SK-N-MC (cell line): ENCODE results near the gene CAMSAP3.
A peak's percentile ranks its signal among the peaks of the same experiment; 100 is the strongest.

ENCODE experiments used
- DNase-seq: peaks from one replicate; pipeline ENCODE4 v3.0.0-alpha.2; 2011; ENCODE audit warnings: low read depth, low spot score
- H3K27ac ChIP-seq: fragments of 200-600 bp; sonication (generic); 2 replicates; pipeline ENCODE4 v1.5.1; 2016; ENCODE audit warnings: mixed run types
- H3K36me3 ChIP-seq: fragments of 200-600 bp; sonication (generic); 2 replicates; pipeline ENCODE4 v1.6.1; 2017; ENCODE audit warnings: antibody characterized with exemption, low read length, mixed read lengths; ENCODE audit not compliant: insufficient read depth
- H3K4me3 ChIP-seq: fragments of 200-600 bp; sonication (generic); 2 replicates; pipeline ENCODE4 v1.5.1; 2016
- H3K9ac ChIP-seq: fragments of 200-600 bp; sonication (generic); 2 replicates; pipeline ENCODE4 v1.8.0; 2017; ENCODE audit warnings: mixed run types, mixed read lengths; ENCODE audit not compliant: insufficient read length
- H3K9me3 ChIP-seq: fragments of 200-600 bp; sonication (generic); 2 replicates; pipeline ENCODE4 v1.6.1; 2017; ENCODE audit warnings: low read depth, mild to moderate bottlenecking, antibody characterized with exemption, low read length, moderate library complexity, mixed read lengths
- EZH2 ChIP-seq: fragments of 200-600 bp; sonication (generic); IDR thresholded peaks from one replicate; pipeline ENCODE4 v1.6.1; 2017; ENCODE audit warnings: antibody characterized with exemption
- FOXP2 ChIP-seq: optimal IDR thresholded peaks from 2 replicates; pipeline ENCODE3; 2011; ENCODE audit warnings: mild to moderate bottlenecking, moderate library complexity; ENCODE audit not compliant: insufficient read depth; ENCODE audit errors: extremely low read length, control extremely low read depth
- POLR2AphosphoS5 ChIP-seq: IDR thresholded peaks from 2 replicates; pipeline ENCODE4 v1.6.1; 2012; ENCODE audit warnings: mild to moderate bottlenecking, low read depth, low read length, borderline replicate concordance

Gene CAMSAP3, protein sequence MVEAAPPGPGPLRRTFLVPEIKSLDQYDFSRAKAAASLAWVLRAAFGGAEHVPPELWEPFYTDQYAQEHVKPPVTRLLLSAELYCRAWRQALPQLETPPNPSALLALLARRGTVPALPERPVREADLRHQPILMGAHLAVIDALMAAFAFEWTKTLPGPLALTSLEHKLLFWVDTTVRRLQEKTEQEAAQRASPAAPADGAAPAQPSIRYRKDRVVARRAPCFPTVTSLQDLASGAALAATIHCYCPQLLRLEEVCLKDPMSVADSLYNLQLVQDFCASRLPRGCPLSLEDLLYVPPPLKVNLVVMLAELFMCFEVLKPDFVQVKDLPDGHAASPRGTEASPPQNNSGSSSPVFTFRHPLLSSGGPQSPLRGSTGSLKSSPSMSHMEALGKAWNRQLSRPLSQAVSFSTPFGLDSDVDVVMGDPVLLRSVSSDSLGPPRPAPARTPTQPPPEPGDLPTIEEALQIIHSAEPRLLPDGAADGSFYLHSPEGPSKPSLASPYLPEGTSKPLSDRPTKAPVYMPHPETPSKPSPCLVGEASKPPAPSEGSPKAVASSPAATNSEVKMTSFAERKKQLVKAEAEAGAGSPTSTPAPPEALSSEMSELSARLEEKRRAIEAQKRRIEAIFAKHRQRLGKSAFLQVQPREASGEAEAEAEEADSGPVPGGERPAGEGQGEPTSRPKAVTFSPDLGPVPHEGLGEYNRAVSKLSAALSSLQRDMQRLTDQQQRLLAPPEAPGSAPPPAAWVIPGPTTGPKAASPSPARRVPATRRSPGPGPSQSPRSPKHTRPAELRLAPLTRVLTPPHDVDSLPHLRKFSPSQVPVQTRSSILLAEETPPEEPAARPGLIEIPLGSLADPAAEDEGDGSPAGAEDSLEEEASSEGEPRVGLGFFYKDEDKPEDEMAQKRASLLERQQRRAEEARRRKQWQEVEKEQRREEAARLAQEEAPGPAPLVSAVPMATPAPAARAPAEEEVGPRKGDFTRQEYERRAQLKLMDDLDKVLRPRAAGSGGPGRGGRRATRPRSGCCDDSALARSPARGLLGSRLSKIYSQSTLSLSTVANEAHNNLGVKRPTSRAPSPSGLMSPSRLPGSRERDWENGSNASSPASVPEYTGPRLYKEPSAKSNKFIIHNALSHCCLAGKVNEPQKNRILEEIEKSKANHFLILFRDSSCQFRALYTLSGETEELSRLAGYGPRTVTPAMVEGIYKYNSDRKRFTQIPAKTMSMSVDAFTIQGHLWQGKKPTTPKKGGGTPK

GRCh38 chr19:7595466-7596133, at the start of gene CAMSAP3:
TSS of gene CAMSAP3 (plus strand) at chr19:7595863. CDS start at chr19:7596003, 140 bp downstream.
- Histone ChIP-seq H3K9ac (peak within 1 kb of the TSS; percentile 85), H3K9me3 (no peaks in the 10 kb centered on the region), H3K27ac (peak within 1 kb of the TSS; percentile 59; the same call in 1 of the 2 replicates), H3K4me3 (peak within 1 kb of the TSS; percentile 87), H3K36me3 (no peaks in the 10 kb centered on the region)
- peak; percentile 88 for DNase-seq
- TF ChIP-seq POLR2AphosphoS5 (no peak), FOXP2 (peak; percentile 60), EZH2 (no peak)

GRCh38 chr19:7545904-7546303, 49.8 kb upstream of the CAMSAP3 start:
- Histone ChIP-seq H3K4me3 (no peak overlapping the region), H3K9me3 (no peaks in the 10 kb centered on the region), H3K36me3 (no peaks in the 10 kb centered on the region), H3K27ac (no peak overlapping the region), H3K9ac (no peak overlapping the region)
- TF ChIP-seq POLR2AphosphoS5 = no peak
- no peak for TF ChIP-seq FOXP2
- no peak for TF ChIP-seq EZH2
- no peak for DNase-seq

- no peak for TF ChIP-seq FOXP2
- no peak for DNase-seq
- Histone ChIP-seq H3K4me3 (no peak overlapping the region), H3K9me3 (no peaks in the 10 kb centered on the region), H3K9ac (no peak overlapping the region), H3K36me3 (no peaks in the 10 kb centered on the region), H3K27ac (no peak overlapping the region)
Measured at GRCh38 chr19:7547159-7547558, 48.5 kb upstream of the CAMSAP3 start.

GRCh38 chr19:7549429-7550148, 46.1 kb upstream of the CAMSAP3 start:
- Histone ChIP-seq H3K4me3 (no peak overlapping the region), H3K9ac (no peak overlapping the region), H3K36me3 (no peaks in the 10 kb centered on the region), H3K27ac (no peak overlapping the region), H3K9me3 (no peaks in the 10 kb centered on the region)
- no peak for TF ChIP-seq FOXP2
- TF ChIP-seq POLR2AphosphoS5 = no peak
- no peak for TF ChIP-seq EZH2
- no peak for DNase-seq

DNA sequence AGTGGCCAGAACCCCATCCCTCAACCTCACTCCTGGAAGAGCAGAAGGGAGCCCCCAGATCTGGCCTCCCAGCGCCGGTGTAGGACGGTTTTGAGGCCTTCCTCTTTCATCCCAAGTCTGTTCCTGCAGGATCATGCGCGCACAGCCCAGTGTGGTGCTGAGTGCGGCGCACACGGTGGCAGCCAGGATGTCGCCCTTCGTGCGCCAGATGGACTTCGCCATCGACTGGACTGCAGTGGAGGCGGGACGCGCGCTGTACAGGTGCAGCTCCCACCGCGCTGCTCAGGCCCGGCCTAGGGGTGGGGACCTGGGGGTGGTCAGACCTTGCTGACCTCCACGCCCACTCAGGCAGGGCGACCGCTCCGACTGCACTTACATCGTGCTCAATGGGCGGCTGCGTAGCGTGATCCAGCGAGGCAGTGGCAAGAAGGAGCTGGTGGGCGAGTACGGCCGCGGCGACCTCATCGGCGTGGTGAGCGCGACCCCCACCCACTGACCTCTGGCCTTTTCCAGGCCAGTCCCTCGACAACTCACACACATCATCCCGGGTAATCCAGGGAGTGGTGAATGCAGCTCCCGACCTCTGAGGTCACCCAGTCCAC, 45.4 kb upstream of the CAMSAP3 start:
- Histone ChIP-seq H3K27ac (no peak overlapping the region), H3K4me3 (no peak overlapping the region), H3K9me3 (no peaks in the 10 kb centered on the region), H3K9ac (no peak overlapping the region), H3K36me3 (no peaks in the 10 kb centered on the region)
- no peak for TF ChIP-seq FOXP2
- TF ChIP-seq POLR2AphosphoS5 = no peak
- TF ChIP-seq EZH2 = no peak
- DNase-seq = no peak

DNA sequence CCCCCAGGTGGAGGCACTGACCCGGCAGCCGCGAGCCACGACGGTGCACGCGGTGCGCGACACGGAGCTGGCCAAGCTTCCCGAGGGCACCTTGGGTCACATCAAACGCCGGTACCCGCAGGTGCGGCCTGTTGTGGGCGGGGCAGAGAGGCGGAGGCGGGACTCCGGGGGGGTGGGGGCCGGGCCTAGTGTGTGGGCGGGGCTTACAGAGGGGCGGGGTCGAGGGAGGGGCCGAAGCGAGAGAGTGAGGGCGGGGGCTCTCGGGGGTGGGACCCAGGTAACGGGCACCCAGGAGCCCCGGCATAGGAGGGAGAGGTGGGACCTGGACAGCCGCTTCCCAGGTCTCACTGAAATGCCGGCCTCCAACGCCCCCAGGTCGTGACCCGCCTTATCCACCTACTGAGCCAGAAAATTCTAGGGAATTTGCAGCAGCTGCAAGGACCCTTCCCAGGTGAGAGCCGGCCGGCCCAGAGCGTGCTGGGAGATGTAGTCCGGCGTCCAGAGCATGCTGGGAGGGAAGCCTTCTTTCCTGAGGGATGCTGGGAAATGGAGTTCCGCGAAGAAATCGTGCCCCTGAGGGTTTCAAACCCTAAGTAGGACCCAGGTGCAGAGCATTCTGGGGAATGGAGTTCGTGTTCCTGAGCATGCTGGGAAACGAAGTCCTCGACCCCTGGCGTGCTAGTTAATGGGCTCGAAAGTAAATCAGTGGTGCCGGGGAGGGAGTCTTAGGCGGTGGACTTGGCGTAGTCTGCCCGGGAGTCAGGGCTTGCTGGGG, 44.5 kb upstream of the CAMSAP3 start:
- Histone ChIP-seq H3K9me3 (no peaks in the 10 kb centered on the region), H3K9ac (no peak overlapping the region), H3K27ac (no peak overlapping the region), H3K4me3 (no peak overlapping the region), H3K36me3 (no peaks in the 10 kb centered on the region)
- TF ChIP-seq POLR2AphosphoS5 (no peak), EZH2 (no peak), FOXP2 (no peak)
- DNase-seq = no peak

DNA sequence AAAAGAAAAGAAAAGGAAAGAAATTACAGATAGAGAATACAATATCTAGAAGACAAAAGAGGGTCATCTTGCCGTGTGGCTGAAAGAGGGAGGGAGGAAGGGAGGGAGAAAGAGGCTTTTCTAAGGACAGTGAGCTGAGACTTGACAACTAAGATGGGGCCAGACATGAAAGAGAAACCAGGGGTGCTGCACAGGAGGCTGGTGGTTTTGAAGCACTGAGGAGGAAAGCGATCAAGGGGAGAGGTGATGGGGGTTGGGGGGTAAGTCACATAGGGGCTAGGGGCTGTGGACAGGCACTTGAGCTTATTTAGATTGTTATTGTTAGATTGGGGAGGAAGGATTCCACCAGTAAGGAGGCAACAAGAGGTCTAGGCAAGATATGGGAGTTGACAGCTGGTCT, 42.9 kb upstream of the CAMSAP3 start:
- Histone ChIP-seq H3K27ac (no peak overlapping the region), H3K9me3 (no peaks in the 10 kb centered on the region), H3K36me3 (no peaks in the 10 kb centered on the region; the same call in 1 of the 2 replicates), H3K4me3 (no peak overlapping the region), H3K9ac (no peak overlapping the region)
- no peak for TF ChIP-seq POLR2AphosphoS5
- no peak for TF ChIP-seq EZH2
- TF ChIP-seq FOXP2 = no peak
- no peak for DNase-seq
